Measurements from ENCODE around the gene MUSTN1.

Gene MUSTN1

GRCh38 chr3:52873433-52874159 is 38.8 kb upstream of the MUSTN1 start:
- Histone ChIP-seq H3K36me3 (ENCODE audit: insufficient read depth, low read length) (no peaks in the 10 kb centered on the region), H3K27ac (ENCODE audit: low read depth, low read length) (no peak overlapping the region), H3K4me1 (ENCODE audit: insufficient read depth, low read length) (peaks cover 9% of the 10 kb centered on the region; the same call in 1 of the 2 replicates), H3K27me3 (ENCODE audit: insufficient read depth, low read length) (no peaks in the 10 kb centered on the region), H3K9me3 (ENCODE audit: insufficient read depth, low read depth, low read length) (no peaks in the 10 kb centered on the region), H3K4me3 (ENCODE audit: low read length) (no peak overlapping the region), H3K9ac (ENCODE audit: low read depth, low read length) (no peak overlapping the region)
- WGBS = 87% methylated on average over 8 of the region's 8 CpGs

- Histone ChIP-seq H3K9me3 (ENCODE audit: insufficient read depth, low read depth, low read length) (no peaks in the 10 kb centered on the region), H3K9ac (ENCODE audit: low read depth, low read length) (no peak overlapping the region), H3K4me3 (ENCODE audit: low read length) (no peak overlapping the region), H3K36me3 (ENCODE audit: insufficient read depth, low read length) (no peaks in the 10 kb centered on the region), H3K27me3 (ENCODE audit: insufficient read depth, low read length) (no peaks in the 10 kb centered on the region), H3K27ac (ENCODE audit: low read depth, low read length) (no peak overlapping the region), H3K4me1 (ENCODE audit: insufficient read depth, low read length) (peaks cover 9% of the 10 kb centered on the region; the same call in 1 of the 2 replicates)
- 97% methylated on average over 3 of the region's 3 CpGs for WGBS
Observed at GRCh38 chr3:52872245-52872644, 37.4 kb upstream of the MUSTN1 start.

- H3K9me3 ChIP-seq (ENCODE audit: insufficient read depth, low read depth, low read length) = no peaks in the 10 kb centered on the region
- H3K27me3 ChIP-seq (ENCODE audit: insufficient read depth, low read length) = no peaks in the 10 kb centered on the region
- no peak overlapping the region for H3K9ac ChIP-seq (ENCODE audit: low read depth, low read length)
- no peak overlapping the region for H3K4me3 ChIP-seq (ENCODE audit: low read length)
- H3K27ac ChIP-seq (ENCODE audit: low read depth, low read length) = no peak overlapping the region
- no peaks in the 10 kb centered on the region for H3K36me3 ChIP-seq (ENCODE audit: insufficient read depth, low read length)
- WGBS = 85% methylated on average over 9 of the region's 9 CpGs
- peaks cover 9% of the 10 kb centered on the region; the same call in 1 of the 2 replicates for H3K4me1 ChIP-seq (ENCODE audit: insufficient read depth, low read length)
Observed at GRCh38 chr3:52871761-52872160, 36.9 kb upstream of the MUSTN1 start.

- Histone ChIP-seq H3K9ac (ENCODE audit: low read depth, low read length) (no peak overlapping the region), H3K4me1 (ENCODE audit: insufficient read depth, low read length) (peaks cover 5% of the 10 kb centered on the region; the same call in 1 of the 2 replicates), H3K4me3 (ENCODE audit: low read length) (no peak overlapping the region), H3K36me3 (ENCODE audit: insufficient read depth, low read length) (no peaks in the 10 kb centered on the region), H3K27me3 (ENCODE audit: insufficient read depth, low read length) (no peaks in the 10 kb centered on the region), H3K9me3 (ENCODE audit: insufficient read depth, low read depth, low read length) (no peaks in the 10 kb centered on the region), H3K27ac (ENCODE audit: low read depth, low read length) (no peak overlapping the region)
- WGBS = 95% methylated on average over 10 of the region's 10 CpGs
Observed at GRCh38 chr3:52870471-52870870, 35.7 kb upstream of the MUSTN1 start.

DNA sequence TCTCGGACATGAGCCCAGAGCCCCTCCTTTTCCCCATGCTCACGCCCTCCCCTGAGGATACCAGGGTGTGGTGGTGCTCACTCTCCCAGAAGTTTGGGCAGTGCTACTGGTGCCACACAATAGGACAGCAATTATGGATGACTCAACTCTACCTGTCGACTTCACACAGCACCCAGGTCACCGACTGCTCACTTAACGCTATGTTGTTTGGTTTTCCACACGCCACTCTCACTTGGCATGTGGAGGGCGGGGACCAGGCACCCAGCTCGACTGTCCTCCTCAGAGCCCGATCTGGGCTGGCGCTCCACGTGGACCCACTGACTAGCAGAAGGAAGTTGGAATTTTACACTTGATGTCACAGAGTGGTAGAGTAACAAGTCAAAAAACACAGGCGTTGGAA is 31.6 kb upstream of the MUSTN1 start:
- Histone ChIP-seq H3K36me3 (ENCODE audit: insufficient read depth, low read length) (no peaks in the 10 kb centered on the region), H3K27me3 (ENCODE audit: insufficient read depth, low read length) (no peaks in the 10 kb centered on the region), H3K9me3 (ENCODE audit: insufficient read depth, low read depth, low read length) (no peaks in the 10 kb centered on the region), H3K4me3 (ENCODE audit: low read length) (no peak overlapping the region), H3K9ac (ENCODE audit: low read depth, low read length) (no peak overlapping the region), H3K4me1 (ENCODE audit: insufficient read depth, low read length) (no peaks in the 10 kb centered on the region), H3K27ac (ENCODE audit: low read depth, low read length) (no peak overlapping the region)
- 94% methylated on average over 12 of the region's 12 CpGs for WGBS

- H3K9me3 ChIP-seq (ENCODE audit: insufficient read depth, low read depth, low read length) = no peaks in the 10 kb centered on the region
- H3K27me3 ChIP-seq (ENCODE audit: insufficient read depth, low read length) = no peaks in the 10 kb centered on the region
- H3K36me3 ChIP-seq (ENCODE audit: insufficient read depth, low read length) = no peaks in the 10 kb centered on the region
- no peak overlapping the region for H3K27ac ChIP-seq (ENCODE audit: low read depth, low read length)
- no peak overlapping the region for H3K4me3 ChIP-seq (ENCODE audit: low read length)
- 95% methylated on average over 13 of the region's 13 CpGs for WGBS
- no peaks in the 10 kb centered on the region for H3K4me1 ChIP-seq (ENCODE audit: insufficient read depth, low read length)
- no peak overlapping the region for H3K9ac ChIP-seq (ENCODE audit: low read depth, low read length)
Observed at GRCh38 chr3:52865994-52866393, 31.2 kb upstream of the MUSTN1 start.

DNA sequence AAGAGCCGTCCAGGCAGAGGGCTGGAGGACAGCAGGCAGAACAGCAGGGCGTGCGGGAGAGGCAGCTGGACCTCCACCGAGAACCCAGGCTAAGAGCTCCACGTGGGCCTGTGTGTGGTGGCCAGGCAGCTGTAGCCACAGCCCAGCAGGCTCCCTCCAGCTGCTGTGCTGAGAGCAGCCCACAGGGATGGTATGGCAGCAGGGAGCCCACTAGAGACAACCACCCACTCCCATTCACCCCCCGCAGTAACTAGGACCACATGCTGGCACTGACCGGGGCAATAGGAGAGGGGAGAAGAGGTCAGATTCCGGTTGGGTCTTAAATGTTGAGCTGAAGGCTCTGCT is 25.6 kb upstream of the MUSTN1 start:
- Histone ChIP-seq H3K9ac (ENCODE audit: low read depth, low read length) (no peak overlapping the region), H3K27me3 (ENCODE audit: insufficient read depth, low read length) (no peaks in the 10 kb centered on the region), H3K4me1 (ENCODE audit: insufficient read depth, low read length) (no peaks in the 10 kb centered on the region), H3K36me3 (ENCODE audit: insufficient read depth, low read length) (no peaks in the 10 kb centered on the region), H3K9me3 (ENCODE audit: insufficient read depth, low read depth, low read length) (no peaks in the 10 kb centered on the region), H3K27ac (ENCODE audit: low read depth, low read length) (no peak overlapping the region), H3K4me3 (ENCODE audit: low read length) (no peak overlapping the region)
- WGBS = 88% methylated on average over 8 of the region's 8 CpGs

DNA sequence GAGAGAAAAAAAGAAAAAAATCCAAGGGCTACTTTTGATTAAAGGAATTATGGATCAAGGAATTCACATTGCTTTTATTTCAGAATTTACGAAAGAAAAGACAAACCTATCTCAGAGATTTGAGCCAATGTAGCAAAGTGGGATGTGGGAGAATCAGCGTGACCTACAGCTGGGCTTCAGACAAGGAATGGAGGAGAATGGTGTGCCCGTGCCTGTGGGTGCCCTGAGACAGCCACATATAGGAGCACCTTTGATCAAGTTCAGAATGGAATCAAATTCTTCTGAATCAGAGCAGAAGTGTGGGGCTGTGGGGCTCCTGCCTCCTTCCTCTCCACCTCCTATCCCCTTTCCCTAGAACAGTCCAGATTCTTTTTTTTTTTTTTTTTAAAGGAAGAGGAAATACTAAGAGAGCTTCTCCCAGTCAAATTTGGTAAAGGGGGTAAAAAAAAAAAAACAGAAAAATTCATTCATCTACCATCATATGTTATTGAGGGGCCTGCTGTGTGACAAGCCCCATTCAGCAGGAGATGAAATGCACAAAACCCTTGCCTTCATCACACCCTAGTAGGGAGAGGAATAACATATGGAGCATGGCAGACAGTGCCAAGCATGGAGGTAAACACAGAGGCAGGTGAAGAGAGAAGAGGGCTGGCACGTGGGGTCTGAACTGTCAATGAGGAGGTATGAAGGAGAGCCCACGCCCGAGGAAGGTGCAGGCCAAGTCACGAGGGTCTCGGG is 25.0 kb upstream of the MUSTN1 start:
- H3K27ac ChIP-seq (ENCODE audit: low read depth, low read length) = no peak overlapping the region
- 93% methylated on average over 8 of the region's 8 CpGs for WGBS
- no peaks in the 10 kb centered on the region for H3K9me3 ChIP-seq (ENCODE audit: insufficient read depth, low read depth, low read length)
- no peaks in the 10 kb centered on the region for H3K4me1 ChIP-seq (ENCODE audit: insufficient read depth, low read length)
- H3K4me3 ChIP-seq (ENCODE audit: low read length) = no peak overlapping the region
- no peak overlapping the region for H3K9ac ChIP-seq (ENCODE audit: low read depth, low read length)
- no peaks in the 10 kb centered on the region for H3K36me3 ChIP-seq (ENCODE audit: insufficient read depth, low read length)
- no peaks in the 10 kb centered on the region for H3K27me3 ChIP-seq (ENCODE audit: insufficient read depth, low read length)

DNA sequence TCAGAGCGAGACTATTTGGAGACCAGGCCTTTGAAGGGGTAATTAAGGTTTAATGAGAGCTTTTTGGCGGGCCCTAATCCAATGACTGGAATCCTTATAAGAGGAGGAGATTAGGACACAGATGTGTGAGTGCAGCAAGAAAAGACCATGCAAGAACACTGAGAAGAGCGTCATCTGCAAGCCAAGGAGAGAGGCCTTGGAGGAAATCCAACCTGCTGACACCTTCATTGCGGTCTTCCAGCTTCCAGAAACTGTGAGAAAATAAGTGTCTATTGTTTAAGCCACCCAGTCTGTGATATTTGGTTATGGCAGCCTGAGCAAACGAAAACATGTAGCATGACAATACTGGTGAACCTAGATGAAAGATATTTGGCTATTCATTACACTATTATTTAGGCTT is 23.0 kb upstream of the MUSTN1 start:
- WGBS = 93% methylated on average over 5 of the region's 5 CpGs
- no peaks in the 10 kb centered on the region for H3K36me3 ChIP-seq (ENCODE audit: insufficient read depth, low read length)

DNA sequence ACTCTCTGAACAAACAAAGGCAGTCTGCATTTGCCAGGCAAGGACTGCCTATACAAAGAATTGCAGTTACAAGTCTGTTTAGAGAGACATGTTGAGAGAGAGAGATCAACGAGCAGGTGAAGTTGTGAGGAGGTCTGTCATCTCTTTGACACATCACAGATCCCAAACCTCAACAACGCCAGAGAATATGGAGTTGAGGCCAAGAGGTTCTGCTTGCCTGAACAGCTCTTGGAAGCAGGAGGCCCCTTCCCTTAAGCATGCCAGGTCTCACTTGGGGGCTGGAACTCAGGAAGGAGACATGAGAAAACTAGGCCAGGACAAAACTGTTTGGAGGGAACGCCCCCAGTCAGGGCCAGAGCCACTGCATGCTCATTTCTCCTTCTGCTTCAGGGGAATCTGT is 22.3 kb upstream of the MUSTN1 start:
- no peaks in the 10 kb centered on the region for H3K4me1 ChIP-seq (ENCODE audit: insufficient read depth, low read length)
- WGBS = 95% methylated on average over 2 of the region's 3 CpGs
- no peaks in the 10 kb centered on the region for H3K27me3 ChIP-seq (ENCODE audit: insufficient read depth, low read length)
- H3K27ac ChIP-seq (ENCODE audit: low read depth, low read length) = no peak overlapping the region
- H3K36me3 ChIP-seq (ENCODE audit: insufficient read depth, low read length) = 0 out of 2 replicates have a peak, but pooled peaks cover under 1% of the 10 kb centered on the region
- no peak overlapping the region for H3K4me3 ChIP-seq (ENCODE audit: low read length)
- H3K9ac ChIP-seq (ENCODE audit: low read depth, low read length) = no peak overlapping the region
- no peaks in the 10 kb centered on the region for H3K9me3 ChIP-seq (ENCODE audit: insufficient read depth, low read depth, low read length)

More for the DNA sequence above, 23.0 kb upstream of the MUSTN1 start:
- H3K4me1 ChIP-seq (ENCODE audit: insufficient read depth, low read length) = no peaks in the 10 kb centered on the region
- H3K9me3 ChIP-seq (ENCODE audit: insufficient read depth, low read depth, low read length) = no peaks in the 10 kb centered on the region
- H3K4me3 ChIP-seq (ENCODE audit: low read length) = no peak overlapping the region
- no peaks in the 10 kb centered on the region for H3K27me3 ChIP-seq (ENCODE audit: insufficient read depth, low read length)
- no peak overlapping the region for H3K27ac ChIP-seq (ENCODE audit: low read depth, low read length)
- no peak overlapping the region for H3K9ac ChIP-seq (ENCODE audit: low read depth, low read length)

DNA sequence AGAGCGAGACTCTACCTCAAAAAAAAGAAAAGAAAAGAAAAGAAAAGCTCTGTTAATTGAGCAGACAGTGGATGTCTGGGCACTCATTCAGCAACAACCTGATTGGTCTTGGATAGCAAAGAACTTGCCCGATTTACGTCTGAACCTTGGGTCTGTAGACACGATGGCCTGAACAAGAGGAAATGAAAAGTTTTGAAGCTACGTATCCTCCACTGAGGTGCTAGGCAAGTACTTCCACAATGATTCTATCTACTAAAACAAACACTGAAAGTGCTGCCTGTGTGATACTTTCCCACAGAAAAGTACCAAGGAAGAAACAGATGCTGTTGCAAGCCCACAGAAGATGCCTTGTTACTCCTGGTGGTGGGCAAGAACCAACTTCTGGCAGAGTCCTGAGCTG is 21.8 kb upstream of the MUSTN1 start:
- Histone ChIP-seq H3K9me3 (ENCODE audit: insufficient read depth, low read depth, low read length) (no peaks in the 10 kb centered on the region), H3K27me3 (ENCODE audit: insufficient read depth, low read length) (no peaks in the 10 kb centered on the region), H3K4me3 (ENCODE audit: low read length) (no peak overlapping the region), H3K9ac (ENCODE audit: low read depth, low read length) (no peak overlapping the region), H3K36me3 (ENCODE audit: insufficient read depth, low read length) (0 out of 2 replicates have a peak, but pooled peaks cover 5% of the 10 kb centered on the region), H3K4me1 (ENCODE audit: insufficient read depth, low read length) (no peaks in the 10 kb centered on the region), H3K27ac (ENCODE audit: low read depth, low read length) (no peak overlapping the region)
- WGBS = 95% methylated on average over 5 of the region's 5 CpGs

All from HUES64 (cell line).